Esophagus muscularis mucosa (tissue), 4 donors: Measurements from ENCODE around the gene DYNLT4.

Experiments used
- CTCF ChIP-seq, 3 experiments: fragments of 200-600 bp in 2 of 3; fragments of 450-650 bp in 1 of 3; sonication (generic) in 2 of 3; IDR thresholded peaks; one replicate each; pipeline ENCODE4 v1.5.1; 2017 to 2019; ENCODE audit warnings: antibody characterized with exemption in 3 of 3, mild to moderate bottlenecking in 2 of 3, moderate library complexity in 1 of 3
- EP300 ChIP-seq: sonication (generic); formaldehyde crosslinking; IDR thresholded peaks from one replicate; pipeline ENCODE4 v1.6.1; 2017; ENCODE audit warnings: antibody characterized with exemption
- POLR2A ChIP-seq: fragments of 450-650 bp; IDR thresholded peaks from one replicate; pipeline ENCODE4 v1.6.1; 2017; ENCODE audit warnings: antibody characterized with exemption, moderate library complexity, mild to moderate bottlenecking, low read depth

- no peak for TF ChIP-seq CTCF (IDR thresholded peaks at IDR 0.05)
- TF ChIP-seq EP300 = no peak
- no peak for TF ChIP-seq POLR2A
Measured at GRCh38 chr1:44802306-44803061, 4.7 kb downstream of the DYNLT4 start.
